ENCODE data around the gene DUS2. TPM values are rescaled to one million over a fixed set of nuclear protein-coding genes. Genes with fewer than 3 reads are reported as not detected.
"Not testable (repeated sequence)": the region's sequence is repeated elsewhere in the genome, so short reads cannot be mapped to it uniquely, and the experiment has no call there.

Gene DUS2
- total RNA-seq, 6 donors from 2014 or later = 12.7 to 28.3 (median 16.8) TPM

DNA sequence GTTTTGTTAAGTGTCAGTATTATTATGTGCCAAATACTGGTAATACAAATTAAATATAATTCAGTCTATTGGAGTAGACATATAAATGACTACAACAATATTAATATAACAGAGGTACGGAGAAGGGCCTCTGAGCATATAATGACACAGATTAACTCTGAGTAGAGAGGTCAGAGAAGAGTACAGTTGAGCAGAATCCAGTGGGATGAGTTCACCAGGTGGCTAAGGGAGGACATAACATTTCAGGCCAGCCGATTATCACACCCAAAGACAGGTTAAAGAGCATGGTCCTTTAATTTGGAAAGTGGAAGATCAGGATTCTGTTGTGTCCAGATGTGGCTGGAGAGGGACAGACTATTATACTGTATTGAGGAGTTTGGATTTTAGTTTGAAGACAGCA is 73.4 kb downstream of the DUS2 start:
- Histone ChIP-seq H3K27me3 (no peaks in the 10 kb centered on the region), H3K36me3 (peaks cover 0 to 9% (median 0%) of the 10 kb centered on the region in 4 donors), H3K4me3 (no peak overlapping the region), H3K4me1 (peaks cover 20 to 37% (median 26%) of the 10 kb centered on the region in 4 donors), H3K9me3 (no peaks in the 10 kb centered on the region), H3K27ac (no peak overlapping the region)
- DNase-seq (no peak), ATAC-seq (ENCODE audit: low FRiP score in 2 of 2) (no peak)
- no peak for TF ChIP-seq EP300 (IDR thresholded peaks at IDR 0.05)
- no peak for TF ChIP-seq POLR2AphosphoS5 (IDR thresholded peaks at IDR 0.05)
- no peak for TF ChIP-seq POLR2A (IDR thresholded peaks at IDR 0.05)
- TF ChIP-seq, protein P1, sequence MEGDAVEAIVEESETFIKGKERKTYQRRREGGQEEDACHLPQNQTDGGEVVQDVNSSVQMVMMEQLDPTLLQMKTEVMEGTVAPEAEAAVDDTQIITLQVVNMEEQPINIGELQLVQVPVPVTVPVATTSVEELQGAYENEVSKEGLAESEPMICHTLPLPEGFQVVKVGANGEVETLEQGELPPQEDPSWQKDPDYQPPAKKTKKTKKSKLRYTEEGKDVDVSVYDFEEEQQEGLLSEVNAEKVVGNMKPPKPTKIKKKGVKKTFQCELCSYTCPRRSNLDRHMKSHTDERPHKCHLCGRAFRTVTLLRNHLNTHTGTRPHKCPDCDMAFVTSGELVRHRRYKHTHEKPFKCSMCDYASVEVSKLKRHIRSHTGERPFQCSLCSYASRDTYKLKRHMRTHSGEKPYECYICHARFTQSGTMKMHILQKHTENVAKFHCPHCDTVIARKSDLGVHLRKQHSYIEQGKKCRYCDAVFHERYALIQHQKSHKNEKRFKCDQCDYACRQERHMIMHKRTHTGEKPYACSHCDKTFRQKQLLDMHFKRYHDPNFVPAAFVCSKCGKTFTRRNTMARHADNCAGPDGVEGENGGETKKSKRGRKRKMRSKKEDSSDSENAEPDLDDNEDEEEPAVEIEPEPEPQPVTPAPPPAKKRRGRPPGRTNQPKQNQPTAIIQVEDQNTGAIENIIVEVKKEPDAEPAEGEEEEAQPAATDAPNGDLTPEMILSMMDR (IDR thresholded peaks at IDR 0.05) = no peak
- WGBS, 2 donors = 96 to 97% methylated on average over 2 of the region's 2 CpGs

DNA sequence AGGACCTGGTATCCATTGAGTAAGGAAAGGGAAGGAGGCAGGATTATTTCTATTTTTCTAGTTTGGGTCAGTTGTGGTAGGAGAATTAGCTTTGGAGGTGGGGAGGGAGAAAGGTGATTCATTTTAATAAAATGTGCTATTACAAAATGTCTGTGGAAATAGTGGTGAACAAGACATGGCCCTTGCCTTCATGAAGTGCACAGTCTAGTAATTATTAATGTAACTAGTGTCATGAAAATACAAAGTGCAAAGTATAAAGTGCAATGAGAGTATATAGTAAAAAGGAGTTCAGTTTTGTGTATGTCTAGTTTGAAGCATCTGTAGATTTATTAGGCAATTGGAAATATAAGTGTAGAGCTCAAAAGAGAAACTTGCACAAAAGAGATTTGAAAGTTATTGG is 74.0 kb downstream of the DUS2 start:
- H3K4me3 ChIP-seq = no peak overlapping the region
- DNase-seq (no peak), ATAC-seq (ENCODE audit: low FRiP score in 2 of 2) (no peak)
- peaks cover 0 to 9% (median 0%) of the 10 kb centered on the region in 4 donors for H3K36me3 ChIP-seq
- H3K4me1 ChIP-seq = peaks cover 14 to 31% (median 20%) of the 10 kb centered on the region in 4 donors
- H3K27me3 ChIP-seq = no peaks in the 10 kb centered on the region
- TF ChIP-seq EP300 (IDR thresholded peaks at IDR 0.05) = no peak
- no peak for TF ChIP-seq POLR2AphosphoS5 (IDR thresholded peaks at IDR 0.05)
- TF ChIP-seq, protein P1 (IDR thresholded peaks at IDR 0.05) = no peak
- no peak for TF ChIP-seq POLR2A (IDR thresholded peaks at IDR 0.05)
- no peaks in the 10 kb centered on the region for H3K9me3 ChIP-seq
- H3K27ac ChIP-seq = no peak overlapping the region

DNA sequence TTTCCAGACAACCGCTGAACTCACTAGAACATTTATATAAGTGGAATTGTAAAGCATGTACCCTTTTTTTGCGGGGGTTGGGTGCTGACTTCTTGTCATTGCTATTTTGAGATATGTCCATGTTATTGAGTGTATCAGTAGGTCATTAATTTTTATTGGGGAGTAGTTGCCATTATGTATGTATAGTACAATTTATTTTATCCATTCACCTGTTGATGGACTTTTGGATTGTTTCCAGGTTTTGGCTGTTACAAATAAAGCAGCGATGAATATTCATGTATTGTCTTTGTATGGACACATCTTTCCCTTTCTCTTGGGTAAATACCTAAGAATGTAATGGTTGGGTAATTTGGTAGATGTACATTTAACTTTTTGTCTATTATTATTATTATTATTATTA is 74.8 kb downstream of the DUS2 start:
- H3K27me3 ChIP-seq = no peaks in the 10 kb centered on the region
- TF ChIP-seq, protein P1 (IDR thresholded peaks at IDR 0.05) = no peak
- no peak for TF ChIP-seq POLR2A (IDR thresholded peaks at IDR 0.05)
- TF ChIP-seq POLR2AphosphoS5 (IDR thresholded peaks at IDR 0.05) = no peak
- TF ChIP-seq EP300 (IDR thresholded peaks at IDR 0.05) = no peak
- H3K36me3 ChIP-seq = peaks cover 0 to 9% (median 0%) of the 10 kb centered on the region in 4 donors
- no peak overlapping the region for H3K27ac ChIP-seq
- H3K4me1 ChIP-seq = peaks cover 6 to 23% (median 15%) of the 10 kb centered on the region in 4 donors
- 95 to 99% methylated on average over 3 of the region's 3 CpGs for WGBS, 2 donors
- H3K9me3 ChIP-seq = no peaks in the 10 kb centered on the region
- H3K4me3 ChIP-seq = no peak overlapping the region
- no peak for DNase-seq
- no peak for ATAC-seq (ENCODE audit: low FRiP score in 2 of 2)

DNA sequence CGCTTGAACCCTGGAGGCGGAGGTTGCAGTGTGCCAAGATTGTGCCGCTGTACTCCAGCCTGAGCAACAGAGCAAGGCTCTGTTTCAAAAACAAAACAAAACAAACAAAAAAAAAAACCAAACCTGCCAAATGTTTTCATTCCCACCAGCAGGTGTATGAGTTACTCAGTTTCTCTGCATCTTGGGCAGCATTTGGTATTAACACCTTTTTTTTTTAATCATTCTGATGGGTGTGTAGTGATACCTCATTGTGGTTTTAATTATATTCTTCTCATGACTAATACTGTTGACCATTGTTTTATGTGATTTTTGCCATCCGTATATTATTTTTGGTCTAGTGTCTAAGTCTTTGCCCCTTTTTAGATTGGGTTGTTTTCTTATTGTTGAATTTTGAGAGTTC is 77.4 kb downstream of the DUS2 start:
- no peak overlapping the region for H3K4me3 ChIP-seq
- no peak overlapping the region for H3K27ac ChIP-seq
- 88 to 93% methylated on average over 4 of the region's 4 CpGs for WGBS, 2 donors
- no peaks in the 10 kb centered on the region for H3K9me3 ChIP-seq
- peaks cover 0 to 8% (median 0%) of the 10 kb centered on the region in 4 donors for H3K4me1 ChIP-seq
- ATAC-seq (ENCODE audit: low FRiP score in 2 of 2) = no peak
- peaks cover 0 to 9% (median 0%) of the 10 kb centered on the region in 4 donors for H3K36me3 ChIP-seq
- TF ChIP-seq, protein P1 (IDR thresholded peaks at IDR 0.05) = no peak
- no peak for TF ChIP-seq POLR2AphosphoS5 (IDR thresholded peaks at IDR 0.05)
- TF ChIP-seq POLR2A (IDR thresholded peaks at IDR 0.05) = no peak
- TF ChIP-seq EP300 (IDR thresholded peaks at IDR 0.05) = no peak
- H3K27me3 ChIP-seq = no peaks in the 10 kb centered on the region
- no peak for DNase-seq

DNA sequence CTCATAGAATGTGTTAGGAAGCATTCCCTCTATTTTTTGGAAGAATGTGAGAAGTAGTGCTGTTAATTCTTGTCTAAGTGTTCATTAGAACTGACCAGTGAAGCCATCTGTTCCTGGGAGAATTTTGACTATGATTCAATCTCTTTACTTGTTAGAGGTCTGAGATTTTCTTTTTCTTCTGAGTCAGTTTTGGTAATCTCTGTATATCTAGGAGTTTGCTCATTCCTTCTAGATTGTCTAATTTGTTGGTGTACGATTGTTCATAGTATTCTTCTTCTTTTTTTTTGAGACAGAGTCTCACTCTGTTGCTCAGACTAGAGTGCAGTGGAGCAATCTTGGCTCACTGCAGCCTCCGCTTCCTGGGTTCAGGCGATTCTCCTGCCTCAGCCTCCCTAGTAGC is 82.5 kb downstream of the DUS2 start:
- DNase-seq (no peak), ATAC-seq (ENCODE audit: low FRiP score in 2 of 2) (no peak)
- Histone ChIP-seq H3K27me3 (no peaks in the 10 kb centered on the region), H3K27ac (no peak overlapping the region), H3K4me3 (no peak overlapping the region), H3K9me3 (no peaks in the 10 kb centered on the region), H3K36me3 (no peaks in the 10 kb centered on the region), H3K4me1 (peaks cover 0 to 12% (median 8%) of the 10 kb centered on the region in 4 donors)
- 96 to 98% methylated on average over 3 of the region's 3 CpGs for WGBS, 2 donors
- TF ChIP-seq POLR2A (IDR thresholded peaks at IDR 0.05) = no peak
- no peak for TF ChIP-seq POLR2AphosphoS5 (IDR thresholded peaks at IDR 0.05)
- TF ChIP-seq EP300 (IDR thresholded peaks at IDR 0.05) = no peak
- TF ChIP-seq, protein P1 (IDR thresholded peaks at IDR 0.05) = no peak

DNA sequence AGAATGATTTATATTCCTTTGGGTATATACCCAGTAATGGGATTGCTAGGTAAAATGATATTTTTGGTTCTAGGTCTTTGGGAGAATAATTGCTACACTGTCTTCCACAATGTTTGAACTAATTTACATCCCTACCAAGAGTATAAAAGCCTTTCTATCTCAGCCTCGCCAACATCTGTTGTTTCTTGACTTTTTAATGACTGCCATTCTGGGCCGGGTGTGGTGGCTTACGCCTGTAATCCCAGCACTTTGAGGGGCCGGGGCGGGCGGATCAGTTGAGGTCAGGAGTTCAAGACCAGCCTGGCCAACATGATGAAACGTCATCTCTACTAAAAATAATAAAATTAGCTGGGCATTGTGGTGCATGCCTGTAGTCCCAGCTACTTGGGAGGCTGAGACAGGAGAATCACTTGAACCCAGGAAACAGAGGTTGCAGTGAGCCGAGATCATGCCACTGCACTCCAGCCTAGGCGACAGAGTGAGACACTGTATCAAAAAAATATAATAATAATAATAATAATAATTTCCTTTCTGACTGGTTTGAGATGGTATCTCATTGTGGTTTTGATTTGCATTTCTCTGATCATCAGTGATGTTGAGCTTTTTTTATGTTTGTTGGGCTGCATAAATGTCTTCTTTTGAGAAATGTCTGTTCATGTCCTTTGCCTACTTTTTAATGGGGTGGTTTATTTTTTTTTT is 84.3 kb downstream of the DUS2 start:
- H3K27me3 ChIP-seq; H3K36me3 ChIP-seq; H3K27ac ChIP-seq; H3K4me3 ChIP-seq; H3K9me3 ChIP-seq; ATAC-seq (ENCODE audit: low FRiP score in 2 of 2): not testable (repeated sequence)
- 80 to 84% methylated on average over 9 of the region's 9 CpGs for WGBS, 2 donors
- DNase-seq = peak in 1 of 2 donors; percentile 30
- H3K4me1 ChIP-seq = peaks cover 0 to 12% (median 8%) of the 10 kb centered on the region in 4 donors

DNA sequence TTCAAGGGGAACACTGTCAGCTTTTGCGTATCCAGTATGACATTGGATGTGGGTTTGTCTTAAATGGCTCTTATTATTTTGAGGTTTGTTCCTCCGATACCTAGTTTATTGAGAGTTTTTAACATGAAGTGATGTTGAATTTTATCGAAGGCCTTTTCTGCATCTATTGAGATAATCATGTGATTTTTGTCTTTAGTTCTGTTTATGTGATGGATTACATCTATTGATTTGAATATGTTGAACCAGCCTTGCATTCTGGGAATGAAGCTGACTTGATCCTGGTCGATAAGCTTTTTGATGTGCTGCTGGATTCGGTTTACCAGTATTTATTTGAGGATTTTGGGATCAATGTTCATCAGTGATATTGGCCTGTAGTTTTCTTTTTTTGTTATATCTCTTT is 86.1 kb downstream of the DUS2 start:
- not testable (repeated sequence) for H3K27ac ChIP-seq; ATAC-seq (ENCODE audit: low FRiP score in 2 of 2); H3K36me3 ChIP-seq; H3K27me3 ChIP-seq; DNase-seq; H3K9me3 ChIP-seq; H3K4me3 ChIP-seq
- H3K4me1 ChIP-seq = peaks cover 0 to 29% (median 14%) of the 10 kb centered on the region in 4 donors
- WGBS, 2 donors = 97 to 98% methylated on average over 5 of the region's 5 CpGs

All from upper lobe of left lung (tissue), 6 donors.